Measurements from ENCODE around the gene PRKCQ.

DNA sequence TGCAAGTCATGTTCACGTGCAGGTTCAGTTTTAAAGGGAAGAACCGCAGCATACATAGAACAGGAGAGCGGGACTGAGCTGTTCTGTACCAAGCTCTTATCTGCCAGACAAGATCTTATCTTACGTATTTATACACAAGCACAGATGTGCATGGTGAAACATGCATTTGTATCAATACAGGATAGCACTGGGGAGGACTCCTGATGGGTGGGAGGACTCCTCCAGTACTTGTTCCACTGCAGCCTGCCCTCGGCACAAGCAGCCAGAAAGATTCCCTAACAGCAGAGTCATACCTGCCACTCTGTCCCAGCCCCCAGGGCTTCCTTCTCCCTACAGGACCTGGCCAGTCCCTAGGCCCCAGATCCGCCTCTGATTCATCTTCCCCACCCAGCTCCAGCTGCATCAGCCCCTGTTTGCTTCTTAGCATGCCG, 13.2 kb upstream of the PRKCQ start:
- TF ChIP-seq, protein P1, sequence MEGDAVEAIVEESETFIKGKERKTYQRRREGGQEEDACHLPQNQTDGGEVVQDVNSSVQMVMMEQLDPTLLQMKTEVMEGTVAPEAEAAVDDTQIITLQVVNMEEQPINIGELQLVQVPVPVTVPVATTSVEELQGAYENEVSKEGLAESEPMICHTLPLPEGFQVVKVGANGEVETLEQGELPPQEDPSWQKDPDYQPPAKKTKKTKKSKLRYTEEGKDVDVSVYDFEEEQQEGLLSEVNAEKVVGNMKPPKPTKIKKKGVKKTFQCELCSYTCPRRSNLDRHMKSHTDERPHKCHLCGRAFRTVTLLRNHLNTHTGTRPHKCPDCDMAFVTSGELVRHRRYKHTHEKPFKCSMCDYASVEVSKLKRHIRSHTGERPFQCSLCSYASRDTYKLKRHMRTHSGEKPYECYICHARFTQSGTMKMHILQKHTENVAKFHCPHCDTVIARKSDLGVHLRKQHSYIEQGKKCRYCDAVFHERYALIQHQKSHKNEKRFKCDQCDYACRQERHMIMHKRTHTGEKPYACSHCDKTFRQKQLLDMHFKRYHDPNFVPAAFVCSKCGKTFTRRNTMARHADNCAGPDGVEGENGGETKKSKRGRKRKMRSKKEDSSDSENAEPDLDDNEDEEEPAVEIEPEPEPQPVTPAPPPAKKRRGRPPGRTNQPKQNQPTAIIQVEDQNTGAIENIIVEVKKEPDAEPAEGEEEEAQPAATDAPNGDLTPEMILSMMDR (IDR thresholded peaks at IDR 0.05; ENCODE audit: insufficient read depth, low read length, poor library complexity, severe bottlenecking) = no peak
- no peak for TF ChIP-seq EZH2phosphoT487 (conservative IDR thresholded peaks at IDR 0.05; ENCODE audit: low read length)
